T-cell (primary cell): ENCODE measurements around the gene FA2H. TPM values are rescaled to one million over a fixed set of nuclear protein-coding genes. Genes with fewer than 3 reads are reported as not detected.

Experiments
- ATAC-seq, 4 experiments: fragments of 200-7000 bp in 3 of 4; fragments of 150-1000 bp in 1 of 4; cut with Tn5 transposase; replicated peaks in 1 of 4; 1 replicate in 3 of 4; 2 replicates in 1 of 4; pipeline ENCODE4 v1.10.0; 2021; ENCODE audit warnings: moderate library complexity in 3 of 4, mild to moderate bottlenecking in 2 of 4, moderate number of reproducible peaks in 1 of 4
- CTCF ChIA-PET, 2 donors: fragments of 300-600 bp; sonication (Branson Sonifier 250); formaldehyde crosslinking; loops; one replicate each; lab custom pipeline; 2022; ENCODE audit warnings: antibody characterized with exemption in 2 of 2; lab: Charles Lee
- POLR2A ChIA-PET, 2 donors: fragments of 300-600 bp; sonication (Branson Sonifier 250); formaldehyde crosslinking; loops; one replicate each; lab custom pipeline; 2022; ENCODE audit warnings: antibody characterized with exemption in 2 of 2; lab: Charles Lee
- DNase-seq, 35 experiments: peaks; one replicate each; pipeline versions ENCODE4 v3.0.0 to v3.0.0-alpha.2; 2013 to 2023
- H3K27ac ChIP-seq: one replicate; pipeline ENCODE4 v1.5.1; 2013; ENCODE audit warnings: low read length
- H3K27me3 ChIP-seq, 2 experiments: replicated peaks in 1 of 2; 1 replicate in 1 of 2; 2 replicates in 1 of 2; pipeline versions ENCODE4 v1.6.1 to v1.7.0; 2013; ENCODE audit warnings: low read length in 1 of 2, mixed read lengths in 1 of 2; ENCODE audit not compliant: control insufficient read depth in 2 of 2, insufficient read depth in 2 of 2; ENCODE audit errors: extremely low read depth in 1 of 2
- H3K36me3 ChIP-seq, 2 donors: 1 replicate in 1 of 2; 2 replicates in 1 of 2; pipeline versions ENCODE4 v1.6.1 to v1.7.0; 2013; ENCODE audit warnings: low read length in 1 of 2; ENCODE audit not compliant: control insufficient read depth in 2 of 2, insufficient read depth in 1 of 2; ENCODE audit errors: extremely low read depth in 1 of 2
- H3K4me1 ChIP-seq, 2 experiments: 1 replicate in 1 of 2; 2 replicates in 1 of 2; pipeline versions ENCODE4 v1.6.1 to v1.7.0; 2013; ENCODE audit warnings: low read length in 2 of 2, mixed read lengths in 1 of 2; ENCODE audit not compliant: insufficient read depth in 2 of 2, control insufficient read depth in 1 of 2; ENCODE audit errors: extremely low read depth in 1 of 2
- H3K4me3 ChIP-seq, 2 donors: 1 replicate in 1 of 2; 2 replicates in 1 of 2; pipeline versions ENCODE4 v1.5.1 to v1.7.0; 2013; ENCODE audit warnings: mild to moderate bottlenecking in 2 of 2, low read length in 1 of 2, moderate library complexity in 1 of 2; ENCODE audit not compliant: control insufficient read depth in 1 of 2; ENCODE audit errors: extremely low read depth in 1 of 2
- H3K9me3 ChIP-seq: 2 replicates; pipeline ENCODE4 v1.7.0; 2013
- H3K27ac Mint-ChIP-seq, 2 donors: one replicate each; pipeline ENCODE4 v1.8.0; 2020 to 2021; ENCODE audit warnings: mild to moderate bottlenecking in 2 of 2, mixed read lengths in 2 of 2
- H3K27me3 Mint-ChIP-seq, 2 donors: one replicate each; pipeline ENCODE4 v1.8.0; 2021 to 2022; ENCODE audit warnings: mixed read lengths in 2 of 2
- H3K36me3 Mint-ChIP-seq: one replicate; pipeline ENCODE4 v1.8.0; 2021; ENCODE audit warnings: mixed read lengths
- H3K4me1 Mint-ChIP-seq, 3 donors: one replicate each; pipeline ENCODE4 v1.8.0; 2020 to 2022; ENCODE audit warnings: mixed read lengths in 3 of 3, mild to moderate bottlenecking in 1 of 3
- H3K4me3 Mint-ChIP-seq, 3 donors: one replicate each; pipeline ENCODE4 v1.8.0; 2020 to 2022; ENCODE audit warnings: mild to moderate bottlenecking in 3 of 3, mixed read lengths in 3 of 3, moderate library complexity in 3 of 3
- H3K9me3 Mint-ChIP-seq, 3 donors: one replicate each; pipeline ENCODE4 v1.8.0; 2020 to 2022; ENCODE audit warnings: mixed read lengths in 3 of 3
- WGBS: methylation state at CpG from one replicate; pipeline ENCODE4 v1.1.5; 2013; ENCODE audit warnings: missing lambda C conversion rate; ENCODE audit not compliant: insufficient coverage; 5-methylcytosine and 5-hydroxymethylcytosine counted together
- total RNA-seq, 35 experiments: library from RNA in 6 of 35; stranded (reverse) in 6 of 35; fragments of 120-200 nt in 1 of 35; gene quantifications; one replicate each; pipeline versions ENCODE4 v1.2.1 to v1.2.4 and lab custom pipeline; 2013 to 2026

FA2H gene
- total RNA-seq, 5 donors from 2014 or later (not counting 1 experiment from before 2014, with no cell fraction given): 0.23 to 0.39 (median 0.35) TPM; not detected in 2

- WGBS: 85% methylated on average over 4 of the region's 15 CpGs
- ChIA-PET POLR2A (no interaction called here), CTCF (no interaction called here)
- Mint-ChIP-seq H3K9me3 (no peaks in the 10 kb centered on the region), H3K27me3 (peaks cover 3 to 5% of the 10 kb centered on the region in 2 donors), H3K27ac (no peak overlapping the region), H3K4me3 (no peak overlapping the region), H3K4me1 (no peaks in the 10 kb centered on the region), H3K36me3 (no peaks in the 10 kb centered on the region)
- H3K9me3 ChIP-seq: no peaks in the 10 kb centered on the region
- H3K36me3 ChIP-seq: no peaks in the 10 kb centered on the region
- ATAC-seq: no peak
- no peaks in the 10 kb centered on the region for H3K4me1 ChIP-seq
- H3K27ac ChIP-seq: no peak overlapping the region
- no peak for DNase-seq
- H3K4me3 ChIP-seq: no peak overlapping the region
- peaks cover 0 to 28% of the 10 kb centered on the region in 2 experiments for H3K27me3 ChIP-seq
These were observed 30.8 kb downstream of the FA2H start for GRCh38 chr16:74743668-74744299.

DNA sequence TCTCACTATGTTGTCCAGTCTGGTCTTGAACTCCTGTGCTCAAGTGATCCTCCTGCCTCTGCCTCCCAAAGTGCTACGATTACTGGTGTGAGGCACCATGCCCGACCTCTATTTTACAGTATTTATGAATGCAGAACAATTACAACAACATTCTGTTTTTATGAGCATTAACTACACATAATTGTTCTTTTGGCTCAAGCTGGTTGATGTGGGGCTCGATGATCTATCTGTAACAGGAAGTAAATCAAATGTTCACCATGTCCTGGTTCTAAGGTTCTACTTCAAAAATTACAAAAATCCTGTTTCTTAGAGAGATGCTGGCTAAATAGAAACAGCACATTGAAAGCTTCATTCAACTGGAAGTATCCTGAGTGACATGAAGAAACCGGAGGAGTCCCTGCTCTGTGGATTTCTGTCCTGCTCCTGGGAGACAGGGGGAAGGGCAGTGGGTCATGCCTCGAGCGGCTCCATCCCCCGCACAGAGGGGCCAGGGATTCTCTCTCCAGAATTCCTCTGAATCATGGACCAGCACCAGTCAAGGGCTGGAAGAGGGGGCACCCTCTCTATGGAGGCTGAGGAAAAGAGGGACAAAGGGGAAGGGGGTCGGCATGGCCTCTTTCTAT is 31.5 kb downstream of the FA2H start:
- no peaks in the 10 kb centered on the region for H3K36me3 Mint-ChIP-seq
- H3K27me3 Mint-ChIP-seq: peaks cover 3 to 5% of the 10 kb centered on the region in 2 donors
- no peak overlapping the region for H3K27ac Mint-ChIP-seq
- H3K9me3 Mint-ChIP-seq: no peaks in the 10 kb centered on the region
- ChIA-PET CTCF (no interaction called here), POLR2A (no interaction called here)
- Histone ChIP-seq H3K36me3 (no peaks in the 10 kb centered on the region), H3K9me3 (no peaks in the 10 kb centered on the region), H3K27me3 (peaks cover 0 to 27% of the 10 kb centered on the region in 2 experiments), H3K27ac (no peak overlapping the region), H3K4me1 (no peaks in the 10 kb centered on the region), H3K4me3 (no peak overlapping the region)
- no peaks in the 10 kb centered on the region for H3K4me1 Mint-ChIP-seq
- DNase-seq (no peak), ATAC-seq (no peak)
- WGBS: no CpG with 5 or more reads among the region's 8 CpGs
- no peak overlapping the region for H3K4me3 Mint-ChIP-seq

GRCh38 chr16:74742051-74742481 is 32.6 kb downstream of the FA2H start:
- no peak for DNase-seq
- POLR2A ChIA-PET: no interaction called here
- no peak overlapping the region for H3K27ac Mint-ChIP-seq
- CTCF ChIA-PET: no interaction called here
- H3K4me3 ChIP-seq: no peak overlapping the region
- H3K36me3 ChIP-seq: no peaks in the 10 kb centered on the region
- H3K27me3 ChIP-seq: peaks cover 0 to 31% of the 10 kb centered on the region in 2 experiments
- no peaks in the 10 kb centered on the region for H3K4me1 Mint-ChIP-seq
- peaks cover 5 to 7% of the 10 kb centered on the region in 2 donors for H3K27me3 Mint-ChIP-seq
- no peaks in the 10 kb centered on the region for H3K9me3 Mint-ChIP-seq
- ATAC-seq: no peak
- 65% methylated on average over 3 of the region's 10 CpGs for WGBS
- H3K4me3 Mint-ChIP-seq: no peak overlapping the region
- H3K9me3 ChIP-seq: no peaks in the 10 kb centered on the region
- H3K36me3 Mint-ChIP-seq: no peaks in the 10 kb centered on the region
- H3K27ac ChIP-seq: no peak overlapping the region
- no peaks in the 10 kb centered on the region for H3K4me1 ChIP-seq

DNA sequence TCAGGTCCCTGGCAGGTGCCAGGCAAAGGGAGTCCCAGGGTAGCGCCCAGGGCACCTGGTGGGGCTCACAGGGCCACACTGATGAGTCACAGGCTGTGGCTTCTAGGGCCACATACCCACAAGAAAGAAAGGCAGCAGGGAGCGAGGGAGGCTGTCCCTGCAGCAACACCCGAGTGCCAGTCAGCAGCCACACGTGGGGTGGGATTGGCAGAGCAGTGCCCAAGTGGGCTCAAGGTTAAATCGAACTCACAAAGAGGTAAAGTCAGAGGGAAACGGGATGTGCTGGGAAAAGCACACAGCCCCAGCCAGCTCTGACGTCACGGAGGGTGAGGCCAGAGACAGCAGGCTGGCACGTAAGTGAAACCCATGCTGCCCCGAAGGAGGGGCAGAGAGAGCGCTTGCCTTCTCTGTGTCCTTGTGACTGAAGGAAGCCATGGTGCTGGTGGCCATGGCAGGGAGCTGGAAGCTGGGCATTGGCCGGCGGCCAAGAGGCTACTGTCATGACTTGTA is 33.8 kb downstream of the FA2H start:
- CTCF ChIA-PET: interaction anchor here in 1 of 2 donors (0.6 kb wide), 1 partner anchor 280 kb away, joined by 5 read pairs; no protein-coding TSS in a partner anchor
- H3K4me3 ChIP-seq: no peak overlapping the region
- WGBS: 73% methylated on average over 13 of the region's 13 CpGs

DNA sequence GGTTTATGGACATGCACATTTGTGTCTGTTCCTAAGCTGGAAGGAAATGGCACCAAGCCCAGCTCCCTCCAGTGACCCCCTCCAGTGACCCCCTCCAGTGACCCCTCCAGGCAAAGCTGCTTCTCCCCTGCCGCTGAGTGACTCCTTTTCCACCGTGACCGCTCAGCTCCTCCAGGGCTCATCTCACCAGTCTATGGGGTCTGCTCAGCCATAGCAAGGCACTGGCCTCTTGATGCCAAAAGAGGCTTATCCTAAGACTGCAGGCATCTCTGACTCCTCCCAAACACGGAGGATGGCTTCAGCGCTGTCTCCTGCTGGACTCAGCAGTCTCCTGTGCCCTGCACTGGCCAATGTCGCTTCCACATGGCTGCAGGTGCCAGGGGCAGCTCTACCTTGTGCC is 35.3 kb downstream of the FA2H start:
- CTCF ChIA-PET: interaction anchor here in 1 of 2 donors (0.5 kb wide), 1 partner anchor 232 kb away, joined by 3 read pairs; no protein-coding TSS in a partner anchor
- ATAC-seq (no peak), DNase-seq (no peak)
- Histone ChIP-seq H3K36me3 (no peaks in the 10 kb centered on the region), H3K27ac (no peak overlapping the region), H3K27me3 (peaks cover 0 to 42% of the 10 kb centered on the region in 2 experiments), H3K4me1 (no peaks in the 10 kb centered on the region), H3K9me3 (no peaks in the 10 kb centered on the region), H3K4me3 (no peak overlapping the region)
- WGBS: 87% methylated on average over 6 of the region's 6 CpGs
- POLR2A ChIA-PET: no interaction called here
- no peaks in the 10 kb centered on the region for H3K9me3 Mint-ChIP-seq
- H3K27me3 Mint-ChIP-seq: peaks cover 5 to 10% of the 10 kb centered on the region in 2 donors
- H3K4me1 Mint-ChIP-seq: no peaks in the 10 kb centered on the region
- no peak overlapping the region for H3K4me3 Mint-ChIP-seq
- H3K36me3 Mint-ChIP-seq: no peaks in the 10 kb centered on the region
- H3K27ac Mint-ChIP-seq: no peak overlapping the region

More for the DNA sequence above, 33.8 kb downstream of the FA2H start:
- H3K9me3 ChIP-seq: no peaks in the 10 kb centered on the region
- POLR2A ChIA-PET: no interaction called here
- H3K36me3 Mint-ChIP-seq: no peaks in the 10 kb centered on the region
- no peaks in the 10 kb centered on the region for H3K4me1 Mint-ChIP-seq
- no peak overlapping the region for H3K27ac ChIP-seq
- H3K4me1 ChIP-seq: no peaks in the 10 kb centered on the region
- H3K27me3 ChIP-seq: peaks cover 0 to 33% of the 10 kb centered on the region in 2 experiments
- no peaks in the 10 kb centered on the region for H3K36me3 ChIP-seq
- H3K9me3 Mint-ChIP-seq: no peaks in the 10 kb centered on the region
- H3K4me3 Mint-ChIP-seq: no peak overlapping the region
- ATAC-seq (no peak), DNase-seq (no peak)
- peaks cover 5 to 10% of the 10 kb centered on the region in 2 donors for H3K27me3 Mint-ChIP-seq
- H3K27ac Mint-ChIP-seq: no peak overlapping the region

DNA sequence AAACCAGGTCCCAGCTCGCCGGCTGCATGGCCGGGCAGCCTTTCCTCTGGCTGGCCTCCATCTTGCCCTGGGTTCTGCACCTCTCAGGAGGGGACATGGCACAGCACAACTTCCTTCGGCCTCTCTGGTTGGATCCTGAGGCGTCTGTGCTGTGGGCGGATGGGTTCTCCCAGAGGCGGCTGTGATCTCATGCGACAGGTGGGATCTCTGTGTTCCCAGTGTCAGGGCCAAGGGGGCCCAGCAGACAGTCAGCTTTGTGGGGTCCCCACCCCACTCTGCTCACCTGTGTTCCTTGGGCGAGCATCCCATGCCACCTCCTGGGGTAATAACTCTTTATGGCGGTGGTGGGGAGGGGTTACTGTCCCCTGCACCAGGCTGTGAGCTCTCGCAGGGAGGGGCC is 35.8 kb downstream of the FA2H start:
- Mint-ChIP-seq H3K4me1 (no peaks in the 10 kb centered on the region), H3K9me3 (no peaks in the 10 kb centered on the region), H3K4me3 (no peak overlapping the region), H3K36me3 (no peaks in the 10 kb centered on the region), H3K27me3 (peaks cover 5 to 10% of the 10 kb centered on the region in 2 donors), H3K27ac (no peak overlapping the region)
- CTCF ChIA-PET: interaction anchor here in 1 of 2 donors (0.5 kb wide), 1 partner anchor 232 kb away, joined by 3 read pairs; no protein-coding TSS in a partner anchor
- H3K27ac ChIP-seq: no peak overlapping the region
- peaks cover 0 to 40% of the 10 kb centered on the region in 2 experiments for H3K27me3 ChIP-seq
- ATAC-seq (no peak), DNase-seq (no peak)
- H3K4me3 ChIP-seq: no peak overlapping the region
- WGBS: 89% methylated on average over 8 of the region's 11 CpGs
- H3K9me3 ChIP-seq: no peaks in the 10 kb centered on the region
- H3K36me3 ChIP-seq: no peaks in the 10 kb centered on the region
- no peaks in the 10 kb centered on the region for H3K4me1 ChIP-seq
- POLR2A ChIA-PET: no interaction called here
